Measurements from ENCODE around the gene TMEM38B.
"Not testable (repeated sequence)": the region's sequence is repeated elsewhere in the genome, so short reads cannot be mapped to it uniquely, and the experiment has no call there.

TMEM38B gene

GRCh38 chr9:105725370-105725769, 31.0 kb downstream of the TMEM38B start:
- no peak for DNase-seq

GRCh38 chr9:105728230-105728629, 33.9 kb downstream of the TMEM38B start:
- DNase-seq = not testable (repeated sequence)

- not testable (repeated sequence) for DNase-seq
Measured at GRCh38 chr9:105731420-105731819, 37.1 kb downstream of the TMEM38B start.

GRCh38 chr9:105735366-105735765, 41.0 kb downstream of the TMEM38B start:
- no peak for DNase-seq

GRCh38 chr9:105737205-105737604, 42.9 kb downstream of the TMEM38B start:
- no peak for DNase-seq

- DNase-seq = no peak
Measured at GRCh38 chr9:105742088-105742487, 47.7 kb downstream of the TMEM38B start.

GRCh38 chr9:105747325-105747724, 53.0 kb downstream of the TMEM38B start:
- DNase-seq = not testable (repeated sequence)

- no peak for DNase-seq
Measured at GRCh38 chr9:105751761-105752160, 57.4 kb downstream of the TMEM38B start.

- DNase-seq = no peak
Measured at GRCh38 chr9:105757496-105758251, 63.3 kb downstream of the TMEM38B start.

GRCh38 chr9:105760053-105760452, 65.7 kb downstream of the TMEM38B start:
- no peak for DNase-seq

- not testable (repeated sequence) for DNase-seq
Measured at GRCh38 chr9:105782561-105783494, 88.5 kb downstream of the TMEM38B start.

GRCh38 chr9:105783495-105783872, 89.1 kb downstream of the TMEM38B start:
- not testable (repeated sequence) for DNase-seq

- not testable (repeated sequence) for DNase-seq
Measured at GRCh38 chr9:105786796-105787195, 92.5 kb downstream of the TMEM38B start.

- no peak for DNase-seq
Measured at GRCh38 chr9:105816202-105816744, 121.9 kb downstream of the TMEM38B start.

GRCh38 chr9:105816981-105817380, 122.6 kb downstream of the TMEM38B start:
- DNase-seq = no peak

- DNase-seq = no peak
Measured at GRCh38 chr9:105818903-105819302, 124.6 kb downstream of the TMEM38B start.

GRCh38 chr9:105822814-105823213, 128.5 kb downstream of the TMEM38B start:
- no peak for DNase-seq
